Adrenal gland (tissue), 12 donors: ENCODE results near the gene MEX3A. TPM values are rescaled to one million over a fixed set of nuclear protein-coding genes. Genes with fewer than 3 reads are reported as not detected.
"Not testable (repeated sequence)": the region's sequence is repeated elsewhere in the genome, so short reads cannot be mapped to it uniquely, and the experiment has no call there.

Experiments used
- DNase-seq, 7 donors: peaks; one replicate each; pipeline ENCODE4 v3.0.0-alpha.2; 2019 to 2020
- H3K27ac ChIP-seq, 5 donors: fragments of 200-600 bp; sonication (generic) in 4 of 5; 1 replicate in 3 of 5; 2 replicates in 2 of 5; pipeline versions ENCODE4 v1.5.1 to v1.8.0; 2016 to 2020; ENCODE audit warnings: mild to moderate bottlenecking in 1 of 5
- H3K27me3 ChIP-seq: fragments of 200-600 bp; 2 replicates; pipeline ENCODE4 v1.8.0; 2021
- H3K36me3 ChIP-seq, 2 donors: fragments of 200-600 bp; replicated peaks in 1 of 2; 1 replicate in 1 of 2; 2 replicates in 1 of 2; pipeline versions ENCODE4 v1.5.1 to v1.8.0; 2018 to 2022
- H3K4me1 ChIP-seq, 2 donors: fragments of 200-600 bp; replicated peaks in 1 of 2; 1 replicate in 1 of 2; 2 replicates in 1 of 2; pipeline versions ENCODE4 v1.5.1 to v1.8.0; 2018 to 2021
- H3K4me3 ChIP-seq, 4 donors: fragments of 200-600 bp; sonication (generic) in 3 of 4; one replicate each; pipeline ENCODE4 v1.5.1; 2016 to 2018
- H3K9me3 ChIP-seq, 3 donors: fragments of 200-600 bp; sonication (generic) in 1 of 3; replicated peaks in 1 of 3; 1 replicate in 2 of 3; 2 replicates in 1 of 3; pipeline versions ENCODE4 v1.5.1 to v1.8.0; 2016 to 2021
- CTCF ChIP-seq, 6 experiments: fragments of 450-650 bp in 4 of 6; fragments of 200-600 bp in 2 of 6; sonication (generic) in 1 of 6; IDR thresholded peaks; 1 replicate in 5 of 6; 2 replicates in 1 of 6; pipeline versions ENCODE4 v1.5.1 to v1.8.0; 2016 to 2021; ENCODE audit warnings: antibody characterized with exemption in 6 of 6, mild to moderate bottlenecking in 2 of 6, moderate library complexity in 1 of 6
- POLR2A ChIP-seq, 2 donors: fragments of 450-650 bp; IDR thresholded peaks; one replicate each; pipeline ENCODE4 v1.6.1; 2017; ENCODE audit warnings: antibody characterized with exemption in 2 of 2, mild to moderate bottlenecking in 2 of 2, moderate library complexity in 1 of 2
- WGBS, 4 donors: extraction: QIAGEN DNeasy Blood & Tissue Kit in 2 of 4; methylation state at CpG; one replicate each; pipeline versions ENCODE4 v1.1.5 to v1.1.7; 2013 to 2017; 5-methylcytosine and 5-hydroxymethylcytosine counted together
- intact Hi-C, 2 donors: fragments of 100-400 bp; cut with DNase I; formaldehyde crosslinking; loops; one replicate each; pipeline versions ENCODE4 v1.14.1 to v1.15.0; 2022 to 2023
- polyA plus RNA-seq, 3 donors: library from polyadenylated mRNA; stranded (reverse); fragments of 200-250 nt in 2 of 3; fragments of 350-450 nt in 1 of 3; fragmentation: Illumina TruSeq in 1 of 3; extraction: RNeasy Lipid Tissue Mini Kit (QIAGEN cat#74804) in 1 of 3; gene quantifications; one replicate each; pipeline ENCODE4 v1.2.3, GENCODE V29; 2013 to 2014
- total RNA-seq, 9 donors: library from RNA; depleted of rRNA in 4 of 9; stranded (reverse); fragments of >200 nt in 4 of 9; fragments of 120-200 nt in 1 of 9; fragmentation: NEBNext Ultra II Directional in 1 of 9; extraction: Animal tissue kit (Norgen Biotek cat#: 25700) in 1 of 9; gene quantifications; one replicate each; pipeline versions ENCODE4 v1.1.0 to v1.2.4, GENCODE V29; 2013 to 2023
- donor health status: healthy with polysubstance abuse.
- donor health status: Bipolar disorder and iron deficiency.
- donor health status: DM: yes; HTN: yes; CAD: no.
- donor health status: DM: no; HTN: no; CAD: no.
- donor health status: DM: no; HTN: no; CAD: no.
- donor health status: DM: yes; HTN: yes; CAD: no.

Gene MEX3A
- total and polyA plus RNA-seq, 12 donors, result 0.09 to 2.4 (median 0.37) TPM

GRCh38 chr1:156042828-156043227 lies 39.4 kb downstream of the MEX3A start:
- no peak overlapping the region for H3K4me3 ChIP-seq
- H3K9me3 ChIP-seq, result no peaks in the 10 kb centered on the region
- peaks cover 0 to 30% of the 10 kb centered on the region in 2 donors for H3K36me3 ChIP-seq
- no peak overlapping the region for H3K27ac ChIP-seq
- no peaks in the 10 kb centered on the region for H3K27me3 ChIP-seq
- no peaks in the 10 kb centered on the region for H3K4me1 ChIP-seq
- WGBS, 4 donors, result 78 to 85% (median 82%) methylated on average over 3 of the region's 3 CpGs
- intact Hi-C loops, result no loop called here
- DNase-seq, result no peak
- TF ChIP-seq POLR2A (IDR thresholded peaks at IDR 0.05), result no peak
- TF ChIP-seq CTCF (IDR thresholded peaks at IDR 0.05), result no peak

- WGBS, 4 donors, result 90 to 94% (median 91%) methylated on average over 4 of the region's 4 CpGs
- H3K27me3 ChIP-seq, intact Hi-C loops, H3K4me3 ChIP-seq, H3K27ac ChIP-seq, H3K9me3 ChIP-seq, H3K4me1 ChIP-seq, DNase-seq: not testable (repeated sequence)
- peaks cover 0 to 22% of the 10 kb centered on the region in 2 donors for H3K36me3 ChIP-seq
Observed at GRCh38 chr1:156034991-156035390, 47.3 kb downstream of the MEX3A start.

- no peak for DNase-seq
- Histone ChIP-seq H3K4me1 (no peaks in the 10 kb centered on the region), H3K27me3 (no peaks in the 10 kb centered on the region), H3K9me3 (no peaks in the 10 kb centered on the region), H3K27ac (no peak overlapping the region), H3K36me3 (peaks cover 0 to 14% of the 10 kb centered on the region in 2 donors), H3K4me3 (no peak overlapping the region)
- WGBS, 4 donors, result 54 to 63% (median 56%) methylated on average over 6 of the region's 6 CpGs
- TF ChIP-seq CTCF (IDR thresholded peaks at IDR 0.05) (no peak), POLR2A (IDR thresholded peaks at IDR 0.05) (no peak)
- intact Hi-C loops, result no loop called here
Observed at GRCh38 chr1:156033011-156033410, 49.3 kb downstream of the MEX3A start.

GRCh38 chr1:156026588-156026987 lies 55.7 kb downstream of the MEX3A start:
- Histone ChIP-seq H3K9me3 (no peaks in the 10 kb centered on the region), H3K27me3 (no peaks in the 10 kb centered on the region), H3K27ac (no peak overlapping the region), H3K4me1 (no peaks in the 10 kb centered on the region), H3K4me3 (no peak overlapping the region), H3K36me3 (no peaks in the 10 kb centered on the region)
- TF ChIP-seq POLR2A (IDR thresholded peaks at IDR 0.05) (no peak), CTCF (IDR thresholded peaks at IDR 0.05) (no peak)
- WGBS, 4 donors, result 83 to 90% (median 87%) methylated on average over 4 of the region's 4 CpGs
- DNase-seq, result no peak
- intact Hi-C loops, result no loop called here

- TF ChIP-seq CTCF (IDR thresholded peaks at IDR 0.05), result peak; percentile 35 to 75 (median 52)
- no peak for TF ChIP-seq POLR2A (IDR thresholded peaks at IDR 0.05)
- peaks cover 0 to 4% of the 10 kb centered on the region in 2 donors for H3K4me1 ChIP-seq
- no peaks in the 10 kb centered on the region for H3K9me3 ChIP-seq
- no peak overlapping the region for H3K27ac ChIP-seq
- no peaks in the 10 kb centered on the region for H3K27me3 ChIP-seq
- peak in 6 of 7 donors; percentile 48 to 72 (median 66) for DNase-seq
- H3K4me3 ChIP-seq, result no peak overlapping the region
- H3K36me3 ChIP-seq, result no peaks in the 10 kb centered on the region
- intact Hi-C loops, result no loop called here
- WGBS, 4 donors, result 8 to 16% (median 10%) methylated on average over 9 of the region's 9 CpGs
Observed at GRCh38 chr1:156025876-156026275, 56.4 kb downstream of the MEX3A start.
